Activated T-helper 1 cell treated with anti-CD3 and anti-CD28 coated beads, Interleukin-12 subunit alpha, Interleukin-12 subunit beta, Interleukin-2, Interleukin-4 antibody, amounts not matched to agents 30 ng/mL and 10 ng/mL and 1 ng/mL, durations not matched to agents 14 hours and 24 hours and 36 hours (primary cell): Measurements from ENCODE around the gene CDH23. TPM values are rescaled to one million over a fixed set of nuclear protein-coding genes. Genes with fewer than 3 reads are reported as not detected.
A peak's percentile ranks its signal among the peaks of the same experiment; 100 is the strongest.

Experiments used
- DNase-seq: peaks from one replicate; pipeline ENCODE4 v3.0.0; 2021; ENCODE audit warnings: low spot score
- H3K27ac Mint-ChIP-seq: one replicate; pipeline ENCODE4 v1.8.0; 2021; ENCODE audit warnings: mild to moderate bottlenecking, mixed read lengths
- H3K27me3 Mint-ChIP-seq: one replicate; pipeline ENCODE4 v1.8.0; 2022; ENCODE audit warnings: mild to moderate bottlenecking, moderate library complexity, mixed read lengths; ENCODE audit not compliant: insufficient read depth
- H3K36me3 Mint-ChIP-seq: one replicate; pipeline ENCODE4 v1.8.0; 2021; ENCODE audit warnings: low read depth, mixed read lengths
- H3K4me1 Mint-ChIP-seq: one replicate; pipeline ENCODE4 v1.8.0; 2021; ENCODE audit warnings: low read depth, mixed read lengths
- H3K4me3 Mint-ChIP-seq: one replicate; pipeline ENCODE4 v1.8.0; 2021; ENCODE audit warnings: mild to moderate bottlenecking, moderate library complexity, mixed read lengths
- H3K9me3 Mint-ChIP-seq: one replicate; pipeline ENCODE4 v1.8.0; 2021; ENCODE audit warnings: mixed read lengths
- intact Hi-C: fragments of 100-400 bp; cut with micrococcal nuclease; formaldehyde crosslinking; loops from one replicate; pipeline ENCODE4 v1.15.1; 2024
- total RNA-seq: library from RNA; stranded (reverse); gene quantifications from 2 replicates; pipeline ENCODE4 v1.2.3, GENCODE V29; 2022

CDH23 gene
- total RNA-seq, 1 donor from 2014 or later, result 0.57 TPM

GRCh38 chr10:71812016-71812912 lies 415.5 kb downstream of the CDH23 start:
- Mint-ChIP-seq H3K27ac (no peak overlapping the region), H3K36me3 (peaks cover 8% of the 10 kb centered on the region), H3K27me3 (no peaks in the 10 kb centered on the region), H3K4me3 (no peak overlapping the region), H3K4me1 (no peaks in the 10 kb centered on the region), H3K9me3 (no peaks in the 10 kb centered on the region)
- DNase-seq, result peak; percentile 54
- intact Hi-C loops, result loop anchor here (1.0 to 5.0 kb wide), 6 partner anchors 86 to 498 kb away; partner anchors contain the start of gene SLC29A3

- Mint-ChIP-seq H3K27me3 (no peaks in the 10 kb centered on the region), H3K4me1 (no peaks in the 10 kb centered on the region), H3K4me3 (no peak overlapping the region), H3K9me3 (no peaks in the 10 kb centered on the region), H3K36me3 (peaks cover 11% of the 10 kb centered on the region), H3K27ac (no peak overlapping the region)
- no peak for DNase-seq
- intact Hi-C loops, result loop anchor here (1.0 to 5.0 kb wide), 6 partner anchors 87 to 499 kb away; partner anchors contain the start of gene SLC29A3
Measured at GRCh38 chr10:71812913-71813590, 416.3 kb downstream of the CDH23 start.

- no peak for DNase-seq
- Mint-ChIP-seq H3K4me1 (no peaks in the 10 kb centered on the region), H3K27me3 (no peaks in the 10 kb centered on the region), H3K36me3 (peaks cover 18% of the 10 kb centered on the region), H3K9me3 (no peaks in the 10 kb centered on the region), H3K4me3 (no peak overlapping the region), H3K27ac (no peak overlapping the region)
- intact Hi-C loops, result loop anchor here (5.0 kb wide), 1 partner anchor 328 kb away; no protein-coding TSS in a partner anchor
Measured at GRCh38 chr10:71814922-71815411, 418.2 kb downstream of the CDH23 start.

- no peak for DNase-seq
- no peaks in the 10 kb centered on the region for H3K27me3 Mint-ChIP-seq
- intact Hi-C loops, result no loop called here
- no peaks in the 10 kb centered on the region for H3K9me3 Mint-ChIP-seq
- no peak overlapping the region for H3K27ac Mint-ChIP-seq
- no peak overlapping the region for H3K4me3 Mint-ChIP-seq
- no peaks in the 10 kb centered on the region for H3K4me1 Mint-ChIP-seq
- H3K36me3 Mint-ChIP-seq, result peaks cover 22% of the 10 kb centered on the region
Measured at GRCh38 chr10:71815515-71816130, 418.9 kb downstream of the CDH23 start.

GRCh38 chr10:71816421-71816851 lies 419.7 kb downstream of the CDH23 start:
- no peaks in the 10 kb centered on the region for H3K27me3 Mint-ChIP-seq
- no peak overlapping the region for H3K27ac Mint-ChIP-seq
- no peak for DNase-seq
- no peaks in the 10 kb centered on the region for H3K9me3 Mint-ChIP-seq
- intact Hi-C loops, result no loop called here
- H3K4me1 Mint-ChIP-seq, result no peaks in the 10 kb centered on the region
- peaks cover 28% of the 10 kb centered on the region for H3K36me3 Mint-ChIP-seq
- no peak overlapping the region for H3K4me3 Mint-ChIP-seq

DNA sequence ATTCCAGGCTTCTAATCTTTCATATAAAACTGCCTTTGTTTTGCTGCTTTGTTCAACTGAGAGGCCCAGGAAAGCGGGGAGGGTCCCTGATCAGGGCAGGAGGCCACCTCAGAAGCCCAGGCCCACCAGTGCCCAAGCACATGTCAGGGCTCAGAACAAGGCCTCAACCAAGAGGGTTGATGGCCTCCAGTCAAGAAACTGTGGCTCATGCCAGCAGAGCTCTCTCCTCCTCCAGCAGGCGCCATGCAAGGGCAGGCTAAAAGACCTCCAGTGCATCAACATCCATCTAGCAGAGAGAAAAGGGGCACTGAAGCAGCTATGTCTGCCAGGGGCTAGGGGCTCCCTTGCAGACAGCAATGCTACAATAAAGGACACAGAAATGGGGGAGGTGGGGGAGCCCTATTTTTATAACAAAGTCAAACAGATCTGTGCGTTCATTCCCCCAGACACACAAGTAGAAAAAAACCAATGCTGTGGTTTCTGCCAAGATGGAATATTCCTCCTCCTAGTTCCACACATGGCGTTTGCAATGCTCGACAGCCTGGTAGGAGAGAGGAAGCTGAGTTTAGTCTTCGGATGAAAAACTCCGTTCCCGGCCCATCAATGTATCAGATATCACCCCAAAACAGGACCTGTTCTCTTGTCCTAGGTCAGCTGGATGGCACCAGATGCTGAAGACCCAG lies 420.4 kb downstream of the CDH23 start:
- peaks cover 5% of the 10 kb centered on the region for H3K4me1 Mint-ChIP-seq
- H3K36me3 Mint-ChIP-seq, result peaks cover 33% of the 10 kb centered on the region
- no peaks in the 10 kb centered on the region for H3K27me3 Mint-ChIP-seq
- DNase-seq, result no peak
- no peak overlapping the region for H3K27ac Mint-ChIP-seq
- H3K4me3 Mint-ChIP-seq, result no peak overlapping the region
- no peaks in the 10 kb centered on the region for H3K9me3 Mint-ChIP-seq
- intact Hi-C loops, result no loop called here

- no peak overlapping the region for H3K27ac Mint-ChIP-seq
- H3K4me1 Mint-ChIP-seq, result peaks cover 11% of the 10 kb centered on the region
- no peak overlapping the region for H3K4me3 Mint-ChIP-seq
- no peaks in the 10 kb centered on the region for H3K27me3 Mint-ChIP-seq
- intact Hi-C loops, result no loop called here
- H3K36me3 Mint-ChIP-seq, result peaks cover 33% of the 10 kb centered on the region
- H3K9me3 Mint-ChIP-seq, result no peaks in the 10 kb centered on the region
- no peak for DNase-seq
Measured at GRCh38 chr10:71817831-71818655, 421.3 kb downstream of the CDH23 start.

- Mint-ChIP-seq H3K27ac (no peak overlapping the region), H3K4me1 (peaks cover 11% of the 10 kb centered on the region), H3K9me3 (no peaks in the 10 kb centered on the region), H3K4me3 (no peak overlapping the region), H3K27me3 (no peaks in the 10 kb centered on the region), H3K36me3 (peaks cover 37% of the 10 kb centered on the region)
- no peak for DNase-seq
- intact Hi-C loops, result no loop called here
Measured at GRCh38 chr10:71818674-71819260, 422.0 kb downstream of the CDH23 start.

DNA sequence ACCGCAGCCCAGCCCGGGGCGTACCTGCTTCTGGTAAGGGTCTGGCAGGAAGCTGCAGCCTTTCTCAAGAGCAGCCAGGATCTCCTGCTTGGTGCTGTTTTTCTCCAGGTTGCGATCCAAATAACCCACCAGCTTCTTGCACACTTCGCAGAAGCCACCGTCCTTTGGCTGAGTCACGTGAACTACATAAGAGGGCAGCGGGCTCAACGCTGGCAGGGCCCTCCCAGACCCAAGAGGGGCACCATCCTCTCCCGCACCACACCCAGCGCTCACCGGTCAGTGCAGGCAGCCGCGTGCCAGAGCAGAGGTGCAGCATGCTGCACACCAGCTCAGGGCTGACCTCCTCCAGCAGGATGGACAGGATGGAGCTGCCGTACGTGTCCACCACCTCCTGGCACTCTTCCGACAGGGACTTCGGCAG lies 422.7 kb downstream of the CDH23 start:
- H3K4me1 Mint-ChIP-seq, result peaks cover 11% of the 10 kb centered on the region
- intact Hi-C loops, result no loop called here
- H3K27ac Mint-ChIP-seq, result no peak overlapping the region
- DNase-seq, result no peak
- peaks cover 38% of the 10 kb centered on the region for H3K36me3 Mint-ChIP-seq
- no peaks in the 10 kb centered on the region for H3K27me3 Mint-ChIP-seq
- H3K9me3 Mint-ChIP-seq, result no peaks in the 10 kb centered on the region
- H3K4me3 Mint-ChIP-seq, result no peak overlapping the region

DNA sequence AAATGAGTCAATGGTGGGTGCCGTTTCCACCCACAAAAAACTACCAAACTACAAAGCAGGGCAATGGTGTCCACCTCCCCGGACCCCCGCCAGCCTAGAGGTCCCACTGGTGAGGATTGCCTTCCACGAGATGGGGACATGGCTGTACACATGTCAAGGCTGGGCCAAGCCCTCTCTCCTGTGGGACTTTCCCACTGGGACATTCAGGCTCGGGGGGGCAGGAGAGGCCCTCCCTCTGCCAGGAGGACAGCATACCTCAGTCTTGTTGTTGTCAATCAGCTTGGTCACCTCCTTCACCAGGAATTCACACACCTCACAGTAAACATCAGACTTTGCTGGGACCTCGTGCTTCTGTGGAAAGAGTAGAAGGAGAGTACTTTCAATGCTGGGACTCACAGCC lies 423.3 kb downstream of the CDH23 start:
- no peak overlapping the region for H3K27ac Mint-ChIP-seq
- no peaks in the 10 kb centered on the region for H3K27me3 Mint-ChIP-seq
- DNase-seq, result no peak
- no peaks in the 10 kb centered on the region for H3K9me3 Mint-ChIP-seq
- intact Hi-C loops, result no loop called here
- H3K36me3 Mint-ChIP-seq, result peaks cover 38% of the 10 kb centered on the region
- H3K4me3 Mint-ChIP-seq, result no peak overlapping the region
- H3K4me1 Mint-ChIP-seq, result peaks cover 11% of the 10 kb centered on the region

DNA sequence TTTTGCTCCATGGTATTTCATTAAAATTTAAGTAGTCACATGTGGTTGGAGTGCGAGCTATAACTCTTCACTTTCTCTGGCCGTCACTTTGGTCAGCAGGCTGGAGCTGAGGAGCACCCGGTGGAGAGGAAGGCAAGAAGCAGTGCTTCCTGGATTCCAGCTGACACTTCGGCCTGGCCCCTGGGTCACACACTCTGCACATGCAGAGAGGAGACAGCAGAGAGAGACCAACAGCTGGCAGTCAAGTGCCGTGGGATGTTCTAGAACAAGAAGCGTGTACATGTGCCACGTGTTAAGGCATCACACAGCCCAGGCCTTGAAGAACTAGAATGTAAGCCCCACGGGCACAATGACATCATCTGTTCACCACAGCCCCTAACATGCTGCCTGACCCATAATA lies 424.2 kb downstream of the CDH23 start:
- no peak for DNase-seq
- Mint-ChIP-seq H3K9me3 (no peaks in the 10 kb centered on the region), H3K4me1 (peaks cover 11% of the 10 kb centered on the region), H3K4me3 (no peak overlapping the region), H3K36me3 (peaks cover 42% of the 10 kb centered on the region), H3K27ac (no peak overlapping the region), H3K27me3 (no peaks in the 10 kb centered on the region)
- intact Hi-C loops, result no loop called here
